ENCODE results near the gene SPINDOC.

The SPINDOC gene

DNA sequence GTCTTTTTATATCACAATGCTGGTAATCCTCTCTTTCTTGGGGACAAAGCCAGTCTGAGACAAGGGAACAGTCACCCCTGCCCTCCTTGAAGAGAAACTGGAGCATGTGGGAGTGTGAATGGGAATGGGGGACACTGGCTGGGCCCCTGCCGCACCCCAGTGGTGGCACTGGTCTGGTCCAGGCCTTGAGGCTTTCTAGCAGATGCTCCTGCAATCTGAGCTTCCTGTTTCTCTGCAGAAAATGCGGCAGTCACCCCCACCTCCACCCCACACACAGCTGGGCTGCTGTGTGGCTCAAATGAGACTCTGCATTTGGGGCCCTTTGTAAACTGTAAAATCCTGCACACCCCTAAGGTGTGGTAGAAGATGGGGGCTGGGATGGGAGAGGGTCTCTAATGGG is 19.1 kb downstream of the SPINDOC start:
- DNase-seq (ENCODE audit: low read depth in 1 of 2, low spot score in 1 of 2): no peak

DNA sequence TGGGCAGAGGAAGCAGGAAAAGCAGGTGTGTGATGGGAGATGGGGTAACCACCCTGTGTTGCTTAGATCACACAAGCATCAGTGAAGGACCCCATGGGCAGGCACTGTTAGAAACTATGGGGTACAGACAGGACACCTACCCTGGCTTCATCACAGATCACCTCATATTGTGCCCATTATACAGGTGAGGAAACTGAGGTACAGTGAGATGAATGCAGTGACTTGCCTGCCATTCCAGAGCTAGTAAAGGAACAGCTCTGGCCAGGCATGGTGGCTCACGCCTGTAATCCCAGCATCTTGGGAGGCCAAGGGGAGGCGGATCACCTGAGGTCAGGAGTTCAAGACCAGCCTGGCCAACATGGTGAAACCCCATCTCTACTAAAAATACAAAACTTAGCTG is 19.8 kb downstream of the SPINDOC start:
- DNase-seq (ENCODE audit: low read depth in 1 of 2, low spot score in 1 of 2): no peak

DNA sequence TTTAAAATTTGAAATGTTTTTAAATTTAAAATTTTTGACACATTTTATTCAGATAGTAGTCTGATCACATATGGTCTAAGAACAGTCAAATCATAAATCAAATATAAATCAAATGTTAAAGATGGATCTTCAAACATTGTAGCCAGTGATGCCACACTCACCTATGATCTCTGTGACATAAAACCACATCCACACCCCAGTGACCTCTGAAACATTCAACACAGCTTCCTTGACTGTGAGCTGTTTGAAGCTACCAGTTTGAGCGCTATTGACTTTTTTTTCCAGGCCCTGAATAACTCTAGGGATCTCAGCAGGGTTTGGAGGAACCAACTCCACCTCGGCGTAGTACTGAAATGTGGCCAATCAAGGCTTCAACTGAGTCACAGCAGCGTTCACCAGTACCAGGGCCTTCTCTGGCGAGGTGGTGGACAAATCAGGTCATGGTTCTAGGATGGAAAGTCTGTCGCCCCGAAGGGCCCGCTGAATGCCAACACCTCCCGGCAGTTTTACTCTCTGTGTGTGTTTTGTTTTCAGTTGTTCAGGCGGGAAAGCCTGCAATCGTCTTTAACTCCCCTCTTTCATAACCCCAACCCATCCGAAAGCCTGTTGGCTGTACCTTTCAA is 21.4 kb downstream of the SPINDOC start:
- DNase-seq (ENCODE audit: low read depth in 1 of 2, low spot score in 1 of 2): no peak

DNA sequence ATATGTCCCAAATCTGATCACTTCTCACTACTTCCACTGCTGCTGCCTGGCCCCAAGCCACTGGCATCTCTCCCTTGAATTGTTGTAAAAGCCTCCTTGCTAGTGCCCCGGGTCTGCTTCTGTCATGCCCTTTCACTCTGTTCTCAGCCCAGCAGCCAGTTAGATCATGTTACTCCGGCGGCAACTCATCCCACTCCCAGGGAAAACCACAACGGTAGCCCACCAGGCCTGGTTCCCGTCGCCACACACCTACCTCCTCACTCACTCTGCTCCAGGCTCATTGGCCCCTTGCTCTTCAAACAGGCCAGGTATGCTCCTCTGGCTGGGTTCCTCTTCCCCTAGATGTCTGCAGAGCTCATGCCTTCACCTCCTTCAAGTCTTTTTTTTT is 21.9 kb downstream of the SPINDOC start:
- no peak for DNase-seq (ENCODE audit: low read depth in 1 of 2, low spot score in 1 of 2)

DNA sequence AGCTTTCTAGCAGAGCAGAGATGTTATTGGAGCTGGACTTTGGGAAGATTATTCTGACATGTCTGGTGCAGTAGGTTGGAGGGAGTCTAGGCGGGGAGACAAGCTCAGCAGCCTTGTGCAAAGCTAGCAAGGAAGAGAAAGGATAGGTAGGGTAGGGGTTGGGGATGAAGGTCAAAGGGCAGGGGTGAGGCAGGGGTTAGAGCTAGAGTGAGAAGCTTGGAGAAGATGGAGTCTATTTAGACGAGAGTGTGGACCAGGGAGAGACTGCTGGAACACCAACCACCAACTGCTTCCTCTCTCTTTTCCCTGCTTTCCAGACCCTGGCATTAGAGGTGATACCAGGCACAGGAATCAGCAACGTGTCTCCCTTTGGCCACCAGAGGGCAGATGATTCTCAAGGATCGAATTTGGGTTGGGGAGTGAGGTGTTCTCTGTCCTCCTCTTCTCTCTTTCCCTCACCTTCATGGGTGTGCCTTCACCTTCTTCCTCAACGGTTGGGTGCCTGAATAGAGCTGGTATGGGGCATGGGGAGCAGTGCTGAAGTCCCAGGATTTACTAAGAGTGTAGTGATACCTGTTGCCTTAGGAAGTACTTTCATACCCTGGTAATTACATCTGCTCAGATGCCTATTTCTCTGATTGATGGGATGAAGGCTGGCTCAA is 23.9 kb downstream of the SPINDOC start:
- DNase-seq (ENCODE audit: low read depth in 1 of 2, low spot score in 1 of 2): peak; percentile 50 to 61

DNA sequence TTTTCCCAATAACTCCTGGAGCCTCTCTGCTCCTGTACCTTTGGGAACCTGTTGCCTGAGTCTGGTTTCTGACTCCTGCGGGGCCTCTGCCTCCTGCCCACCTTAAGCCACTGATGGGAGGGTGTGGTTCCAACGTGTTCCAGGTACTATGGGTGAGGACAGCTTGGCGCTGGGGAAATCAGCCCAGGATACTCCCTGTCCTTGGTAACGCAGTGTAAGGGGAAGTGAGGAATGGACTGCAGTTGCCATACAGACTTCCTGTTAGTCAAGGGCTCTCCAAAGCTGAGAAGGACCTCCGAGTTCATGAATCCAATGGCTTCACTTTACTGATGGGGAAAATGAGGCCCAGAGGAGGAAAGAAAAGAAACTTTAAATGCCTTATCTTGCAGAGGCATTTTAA is 24.5 kb downstream of the SPINDOC start:
- DNase-seq (ENCODE audit: low read depth in 1 of 2, low spot score in 1 of 2): no peak

DNA sequence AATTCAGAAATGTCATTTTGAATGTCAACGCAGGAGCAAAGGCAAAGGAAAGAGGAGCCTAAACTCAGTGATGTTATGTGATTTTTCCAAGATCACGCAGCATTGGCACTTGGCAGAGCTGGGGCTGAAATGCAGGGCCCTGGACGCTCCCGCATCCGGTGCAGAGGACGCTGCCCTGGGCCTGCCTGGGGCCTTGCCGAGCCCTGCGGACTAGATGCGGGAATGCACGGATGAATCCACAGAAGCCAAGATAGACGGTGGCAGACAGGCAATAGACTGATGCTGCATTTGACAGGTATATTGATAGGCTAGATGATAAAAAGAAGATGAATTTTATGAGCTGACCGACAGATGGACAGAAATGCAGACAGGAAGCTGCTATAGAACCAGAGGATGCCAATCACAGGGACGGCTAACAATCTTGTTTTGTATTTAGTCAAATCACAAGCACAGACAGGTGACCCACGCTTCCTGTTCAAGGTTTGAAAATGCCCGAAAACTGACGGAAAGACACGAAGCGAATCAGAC is 25.0 kb downstream of the SPINDOC start:
- DNase-seq (ENCODE audit: low read depth in 1 of 2, low spot score in 1 of 2): no peak

DNA sequence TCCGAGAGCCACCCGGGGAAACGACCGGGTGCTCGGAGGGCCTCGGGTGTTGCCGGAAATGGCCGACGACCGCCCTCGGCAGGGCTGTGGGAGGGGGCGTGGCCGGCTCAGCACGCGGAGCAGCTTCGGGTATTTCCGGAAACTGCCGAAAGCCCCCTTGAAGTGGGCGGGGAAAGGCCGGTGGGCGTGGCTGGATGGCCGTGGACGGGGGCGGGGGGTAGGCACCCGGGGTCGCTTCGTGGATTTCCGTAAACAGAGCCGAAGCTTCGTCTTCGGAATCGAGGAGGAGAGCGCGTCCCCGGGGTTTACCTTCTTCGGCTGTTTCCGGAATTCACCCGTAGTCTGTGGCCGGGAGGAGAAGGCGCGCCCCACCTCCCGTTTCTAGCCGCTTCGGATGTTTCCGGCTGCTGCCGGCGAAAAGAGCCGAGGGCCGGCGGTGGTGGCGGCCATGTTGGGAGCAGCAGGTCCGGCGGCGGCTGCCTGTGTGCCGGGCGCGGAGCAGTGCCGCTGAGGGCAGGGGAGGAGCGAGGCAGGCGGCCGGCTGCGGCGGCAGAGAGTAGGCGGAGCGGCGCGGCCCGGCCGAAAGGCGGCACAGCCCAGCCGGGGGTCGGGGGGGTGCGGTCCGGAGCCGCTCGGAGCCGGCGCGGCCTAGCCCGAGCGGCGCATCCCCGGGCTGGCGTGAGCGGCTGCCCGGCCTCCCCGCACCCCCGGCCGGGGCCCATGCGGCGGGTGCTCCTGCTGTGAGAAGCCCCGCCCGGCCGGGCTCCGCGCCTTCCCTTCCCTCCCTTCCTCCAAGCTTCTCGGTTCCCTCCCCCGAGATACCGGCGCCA is 25.6 kb downstream of the SPINDOC start, which contains the start of gene MARK2:
Gene MARK2, plus strand, starts transcription at position 433 of the 830 bp plus-strand sequence. Its CDS starts 397 bp downstream, at position 830.
- peak; percentile 100 for DNase-seq (ENCODE audit: low read depth in 1 of 2, low spot score in 1 of 2)

DNA sequence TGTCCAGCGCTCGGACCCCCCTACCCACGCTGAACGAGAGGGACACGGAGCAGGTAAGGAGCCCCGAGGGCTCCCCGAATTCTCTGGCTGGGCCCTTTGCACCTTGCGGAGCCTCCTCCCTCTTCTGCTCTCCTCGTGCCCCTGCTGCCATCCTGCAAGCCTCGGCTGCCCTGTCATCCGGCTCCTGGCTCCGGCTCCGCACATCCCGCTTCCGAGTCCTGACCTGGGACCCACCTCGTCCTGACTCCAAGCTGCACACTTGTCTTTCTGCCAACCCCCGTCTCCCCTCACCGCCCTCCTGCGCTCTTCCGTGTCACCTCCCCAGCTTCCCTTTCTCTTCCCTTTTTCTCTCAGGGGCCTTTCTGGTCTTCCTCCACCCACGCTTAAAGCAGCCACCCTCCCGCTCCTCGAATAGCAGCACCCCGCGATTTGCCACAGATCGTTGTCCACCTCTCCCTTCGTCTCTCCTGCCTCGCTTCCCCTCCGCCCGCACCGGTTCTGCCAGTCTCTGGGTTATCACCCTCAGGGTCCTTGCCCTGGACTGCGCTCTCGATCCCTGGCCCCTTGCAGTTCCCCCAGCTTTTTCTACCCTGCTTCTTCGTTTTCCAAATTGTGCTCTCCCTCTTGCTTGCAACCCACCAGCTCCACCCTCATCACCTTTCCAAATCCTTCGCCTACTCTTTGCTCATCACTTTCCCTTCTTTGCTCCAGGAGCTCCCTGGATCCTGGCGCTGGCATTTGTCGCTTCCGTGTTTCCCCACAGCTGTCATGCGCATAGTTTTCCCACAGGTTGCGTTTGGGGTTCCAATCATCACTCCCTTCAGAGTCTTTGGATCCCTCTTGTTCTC is 26.5 kb downstream of the SPINDOC start:
- DNase-seq (ENCODE audit: low read depth in 1 of 2, low spot score in 1 of 2): peak in 1 of 2 donors; percentile 10

DNA sequence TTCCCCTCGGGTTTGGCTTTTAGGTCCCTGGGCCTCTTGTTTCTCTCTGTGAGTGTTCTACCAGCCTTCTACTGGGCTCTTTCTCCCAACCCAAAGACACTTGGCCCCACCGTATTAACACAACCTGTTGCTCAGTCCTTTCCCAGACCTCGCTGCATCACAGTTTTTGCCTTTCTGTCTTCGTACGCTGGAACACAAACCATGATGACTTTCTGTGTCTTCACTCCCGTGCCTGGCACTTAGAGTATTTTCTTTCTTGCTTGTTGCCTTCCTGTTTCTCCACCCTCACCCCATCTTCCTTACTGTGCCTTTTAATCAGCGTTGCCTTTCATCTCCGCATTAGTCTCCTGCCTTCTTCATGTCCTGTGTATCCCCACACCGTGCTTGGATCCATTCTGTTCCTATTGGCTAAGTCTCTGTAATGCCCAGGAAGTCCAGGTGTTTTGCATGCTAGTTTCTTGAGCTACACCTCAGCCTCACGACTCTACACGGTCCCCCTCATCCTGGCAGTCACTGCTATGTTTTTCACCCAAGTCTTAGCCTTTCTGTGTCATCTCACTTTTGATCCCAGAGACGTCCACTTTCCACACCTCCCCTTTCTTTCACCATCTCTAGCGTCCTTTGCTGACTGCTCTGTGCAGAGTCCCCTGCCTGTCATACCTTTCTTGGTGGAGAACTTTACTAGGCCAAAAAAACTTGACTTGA is 27.3 kb downstream of the SPINDOC start:
- no peak for DNase-seq (ENCODE audit: low read depth in 1 of 2, low spot score in 1 of 2)

DNA sequence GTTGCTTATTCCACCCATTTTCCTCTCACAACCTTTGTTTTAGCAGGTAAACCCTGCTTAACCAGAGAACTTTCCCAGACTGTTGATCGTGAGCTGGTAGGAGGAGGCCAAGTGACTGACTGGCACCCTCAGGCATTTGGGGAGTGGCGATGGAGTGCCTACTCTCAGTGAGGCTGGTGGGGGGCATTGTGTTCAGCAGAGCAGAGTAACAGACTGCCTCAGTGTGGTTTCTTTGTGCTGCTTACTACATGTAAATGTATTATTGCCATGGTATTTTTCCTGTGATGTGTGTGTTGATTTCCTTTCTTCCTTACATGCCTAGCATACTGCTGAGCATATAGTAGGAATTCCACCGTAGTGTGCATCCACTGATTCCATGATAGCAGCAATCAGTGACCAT is 28.3 kb downstream of the SPINDOC start:
- DNase-seq (ENCODE audit: low read depth in 1 of 2, low spot score in 1 of 2): no peak

DNA sequence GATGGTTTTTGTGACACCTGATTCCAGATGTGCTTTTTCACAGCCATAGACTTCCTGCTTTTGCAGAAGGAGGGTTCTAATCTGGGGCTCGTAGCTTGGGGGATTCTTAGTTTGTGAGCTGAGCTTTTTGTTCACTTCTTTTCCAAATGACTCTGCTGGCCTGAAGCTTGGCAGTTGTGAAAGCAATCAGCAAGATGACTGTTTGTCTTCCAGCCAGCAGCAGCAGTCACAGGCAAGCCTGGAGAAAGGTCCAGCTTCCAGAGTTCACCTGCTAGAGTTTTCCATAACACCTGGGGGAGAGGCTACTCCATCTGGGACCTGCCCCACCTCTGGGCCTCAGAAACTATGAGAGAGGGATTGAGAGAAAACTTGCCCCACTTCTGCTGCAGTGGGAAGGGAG is 29.8 kb downstream of the SPINDOC start:
- no peak for DNase-seq (ENCODE audit: low read depth in 1 of 2, low spot score in 1 of 2)

DNA sequence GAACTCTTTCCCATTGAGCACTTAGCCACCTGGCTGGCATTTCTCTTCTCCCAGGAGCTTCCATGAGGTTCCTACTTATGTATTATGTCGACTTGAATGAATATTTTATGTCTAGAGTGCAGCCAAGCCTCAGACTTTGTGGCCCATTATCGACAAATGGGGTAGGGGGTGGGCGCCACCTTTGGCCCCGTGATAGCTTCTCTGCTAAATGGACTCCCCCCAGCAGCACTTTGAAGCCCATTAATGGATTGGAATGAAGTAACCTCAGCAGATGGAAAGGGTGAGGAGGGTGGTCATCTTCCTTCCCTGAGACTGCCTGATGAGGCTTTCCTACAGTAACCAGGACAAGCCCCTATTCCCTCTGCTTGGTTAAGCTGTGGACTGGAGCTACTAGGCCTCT is 31.6 kb downstream of the SPINDOC start:
- DNase-seq (ENCODE audit: low read depth in 1 of 2, low spot score in 1 of 2): no peak

DNA sequence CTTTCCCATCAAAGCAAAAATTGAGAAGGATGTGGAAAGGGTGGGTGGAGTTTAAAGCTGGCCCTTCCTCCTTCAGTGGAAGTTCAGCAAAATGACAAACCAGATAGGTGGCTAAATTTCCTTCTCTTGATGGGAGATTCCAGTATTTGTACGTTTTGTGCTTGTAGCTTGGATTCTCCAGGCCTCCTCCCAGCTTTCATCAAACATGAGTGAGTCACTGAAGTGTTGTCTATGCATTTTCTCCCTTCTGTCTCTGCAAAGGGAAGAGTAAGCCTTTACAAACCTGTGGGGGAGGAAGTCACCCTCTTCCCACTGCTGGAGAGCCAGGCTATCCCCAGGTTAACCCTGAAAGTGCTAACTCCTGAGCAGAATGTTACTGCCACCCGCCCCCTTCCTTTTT is 32.0 kb downstream of the SPINDOC start:
- no peak for DNase-seq (ENCODE audit: low read depth in 1 of 2, low spot score in 1 of 2)

DNA sequence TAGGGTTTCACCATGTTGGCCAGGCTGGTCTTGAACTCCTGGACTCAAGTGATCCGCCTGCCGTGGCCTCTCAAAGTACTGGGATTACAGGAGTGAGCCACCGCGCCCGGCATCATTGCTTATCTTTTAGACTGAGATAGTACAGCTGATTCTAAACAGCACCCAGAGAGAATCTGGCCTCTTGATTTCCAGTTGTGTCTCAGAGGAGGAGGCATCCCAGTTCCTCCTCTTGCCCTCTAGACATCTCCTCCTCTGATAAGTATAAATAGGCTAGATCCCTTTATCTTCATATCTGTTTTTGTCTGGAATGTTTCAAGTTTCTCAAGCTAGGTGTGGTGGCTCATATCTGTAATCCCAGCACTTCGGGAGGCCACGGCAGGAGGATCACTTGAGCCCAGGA is 32.7 kb downstream of the SPINDOC start:
- no peak for DNase-seq (ENCODE audit: low read depth in 1 of 2, low spot score in 1 of 2)

DNA sequence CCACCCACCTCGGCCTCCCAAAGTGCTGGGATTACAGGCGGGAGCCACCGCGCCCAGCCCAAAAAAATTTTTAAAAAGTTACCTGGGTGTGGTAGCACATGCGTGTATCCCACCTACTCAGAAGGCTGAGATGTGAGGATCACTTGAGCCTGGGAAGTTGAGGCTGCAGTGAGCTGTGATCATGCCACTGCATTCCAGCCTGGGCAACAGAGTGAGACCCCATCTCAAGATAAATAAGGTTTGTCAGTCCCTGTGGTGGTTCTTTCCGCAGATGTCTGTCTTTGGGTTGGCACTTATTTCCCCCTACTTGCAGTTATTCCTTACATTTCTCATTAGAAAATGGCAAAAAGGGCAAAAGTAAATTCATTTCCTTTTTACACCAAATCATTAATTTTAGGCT is 33.6 kb downstream of the SPINDOC start:
- no peak for DNase-seq (ENCODE audit: low read depth in 1 of 2, low spot score in 1 of 2)

DNA sequence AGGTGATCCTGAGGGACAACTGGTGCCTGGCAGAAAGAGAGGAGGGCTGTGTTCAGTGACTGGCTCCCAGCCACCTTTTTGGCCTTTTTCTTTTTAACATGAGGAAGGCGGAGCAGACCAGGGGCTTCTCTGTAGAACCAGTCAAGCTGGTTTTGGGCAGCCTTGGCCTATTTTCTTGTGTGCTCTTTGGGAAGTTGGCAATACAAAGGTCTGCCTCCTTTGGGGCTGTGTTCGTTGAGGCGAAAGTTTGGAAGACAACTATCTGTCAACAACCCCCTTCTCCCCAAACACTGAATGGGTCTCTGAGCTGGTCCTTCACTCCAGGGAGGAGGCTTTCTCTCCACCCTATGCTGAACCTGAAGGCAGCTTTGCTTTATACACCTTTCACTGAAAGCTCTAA is 34.1 kb downstream of the SPINDOC start:
- no peak for DNase-seq (ENCODE audit: low read depth in 1 of 2, low spot score in 1 of 2)

DNA sequence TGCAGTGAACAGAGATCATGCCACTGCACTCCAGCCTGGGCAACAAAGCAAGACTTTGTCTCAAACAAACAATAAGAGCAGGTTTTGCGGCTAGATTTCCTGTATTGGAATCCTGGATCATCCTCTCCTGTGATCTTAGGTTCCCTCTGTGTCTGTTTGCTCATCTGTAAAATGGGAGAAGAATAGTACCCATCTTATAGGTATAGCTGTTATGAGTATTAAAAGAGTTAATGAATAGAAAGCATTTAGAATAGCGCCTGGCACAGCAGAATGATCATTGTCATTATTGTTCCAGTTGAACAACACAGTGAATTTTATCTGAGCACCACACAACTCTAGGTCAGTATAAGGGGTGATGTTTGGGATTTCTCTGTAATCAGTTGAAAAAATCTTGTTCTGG is 36.4 kb downstream of the SPINDOC start:
- DNase-seq (ENCODE audit: low read depth in 1 of 2, low spot score in 1 of 2): no peak

DNA sequence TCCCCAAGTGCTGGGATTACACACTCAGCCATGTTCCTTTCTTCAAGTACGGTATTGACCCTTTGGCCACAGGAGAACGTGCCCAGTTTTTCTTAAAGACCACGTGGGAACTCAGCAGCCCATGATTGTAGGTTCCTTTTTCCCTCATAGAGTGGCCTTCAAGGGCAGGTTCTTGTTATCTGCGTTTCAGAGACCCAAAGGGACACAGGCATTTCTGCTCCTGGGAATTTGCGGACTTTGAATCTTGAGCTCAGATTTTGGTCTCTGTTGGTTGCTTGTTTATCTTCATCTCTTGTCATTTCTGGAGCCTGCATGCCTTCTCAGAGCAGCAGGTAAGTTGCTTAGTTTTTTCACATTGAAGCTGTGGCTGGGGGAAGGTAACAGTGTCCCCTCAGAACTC is 37.7 kb downstream of the SPINDOC start:
- DNase-seq (ENCODE audit: low read depth in 1 of 2, low spot score in 1 of 2): no peak

DNA sequence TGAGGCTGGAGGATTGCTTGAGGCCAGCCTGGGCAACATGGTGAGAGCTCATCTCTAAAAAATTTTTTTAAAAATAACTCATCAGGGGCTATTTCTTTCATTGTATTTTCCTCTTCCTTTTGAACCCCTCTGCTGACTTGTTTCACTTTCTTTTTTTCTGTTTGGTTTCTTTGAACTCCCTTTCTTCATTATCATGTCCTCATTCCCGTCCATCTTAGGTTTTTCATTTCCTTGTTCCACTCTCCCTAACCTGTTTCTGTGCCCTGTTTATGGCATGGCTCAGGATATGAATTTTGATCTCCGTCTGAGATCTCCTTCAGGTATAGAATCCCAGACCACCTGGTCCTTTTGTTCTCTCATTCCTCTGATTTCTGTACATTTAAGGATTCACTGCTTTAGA is 38.1 kb downstream of the SPINDOC start:
- no peak for DNase-seq (ENCODE audit: low read depth in 1 of 2, low spot score in 1 of 2)

Data from stimulated activated CD4-positive, alpha-beta T cell treated with anti-CD3 and anti-CD28 coated beads, Interleukin-15, amount 100 ng/mL, for 1 hour (primary cell).